CD4-positive, alpha-beta T cell treated with Interleukin-15 for 1 hour (primary cell): ENCODE data around the gene MEGF11.

Experiments used
- DNase-seq: peaks from one replicate; pipeline ENCODE4 v3.0.0-alpha.2; 2020

MEGF11 gene

GRCh38 chr15:66078196-66078928 is 175.2 kb downstream of the MEGF11 start:
- no peak for DNase-seq

- DNase-seq: no peak
These were observed 176.3 kb downstream of the MEGF11 start for GRCh38 chr15:66077320-66077663.

GRCh38 chr15:66076591-66077319 is 176.8 kb downstream of the MEGF11 start:
- DNase-seq: no peak

GRCh38 chr15:66075947-66076346 is 177.6 kb downstream of the MEGF11 start:
- no peak for DNase-seq

- DNase-seq: no peak
These were observed 180.8 kb downstream of the MEGF11 start for GRCh38 chr15:66072616-66073361.

- no peak for DNase-seq
These were observed 181.6 kb downstream of the MEGF11 start for GRCh38 chr15:66071921-66072295.

- no peak for DNase-seq
These were observed 182.2 kb downstream of the MEGF11 start for GRCh38 chr15:66071160-66071920.

- no peak for DNase-seq
These were observed 183.2 kb downstream of the MEGF11 start for GRCh38 chr15:66070220-66070934.

GRCh38 chr15:66069751-66070150 is 183.8 kb downstream of the MEGF11 start:
- no peak for DNase-seq

GRCh38 chr15:66068801-66069200 is 184.7 kb downstream of the MEGF11 start:
- no peak for DNase-seq

- no peak for DNase-seq
These were observed 185.9 kb downstream of the MEGF11 start for GRCh38 chr15:66067687-66068086.

GRCh38 chr15:66066481-66066880 is 187.1 kb downstream of the MEGF11 start:
- DNase-seq: no peak

GRCh38 chr15:66066005-66066404 is 187.5 kb downstream of the MEGF11 start:
- no peak for DNase-seq

- no peak for DNase-seq
These were observed 188.2 kb downstream of the MEGF11 start for GRCh38 chr15:66065325-66065724.

GRCh38 chr15:66063147-66063546 is 190.4 kb downstream of the MEGF11 start:
- no peak for DNase-seq

GRCh38 chr15:66057089-66057488 is 196.5 kb downstream of the MEGF11 start:
- no peak for DNase-seq

GRCh38 chr15:66053991-66054390 is 199.6 kb downstream of the MEGF11 start:
- no peak for DNase-seq

- DNase-seq: no peak
These were observed 201.7 kb downstream of the MEGF11 start for GRCh38 chr15:66051833-66052232.

- no peak for DNase-seq
These were observed 203.3 kb downstream of the MEGF11 start for GRCh38 chr15:66050264-66050663.

- no peak for DNase-seq
These were observed 204.2 kb downstream of the MEGF11 start for GRCh38 chr15:66049353-66049752.

GRCh38 chr15:66047321-66048024 is 206.1 kb downstream of the MEGF11 start:
- DNase-seq: no peak

- no peak for DNase-seq
These were observed 206.8 kb downstream of the MEGF11 start for GRCh38 chr15:66046751-66047150.
